ENCODE results near the gene TGFBR2. TPM values are rescaled to one million over a fixed set of nuclear protein-coding genes. Genes with fewer than 3 reads are reported as not detected.

Gene TGFBR2
- total and polyA plus RNA-seq, 10 of the 15 experiments (the other 5 are each of a cell fraction or from before 2014, with no cell fraction given), result 0.02 to 0.98 (median 0.18) TPM; not detected in 1

- H3K27ac ChIP-seq (ENCODE audit: control insufficient read depth, insufficient read depth), result no peak overlapping the region
- DNase-seq (ENCODE audit: low read depth, low spot score) (no peak), FAIRE-seq (no peak), ATAC-seq (peak; percentile 31)
- in situ Hi-C loops (cut with MboI), result no loop called here
- no peaks in the 10 kb centered on the region for H3K9me3 ChIP-seq (replicated peaks; ENCODE audit: control insufficient read depth, insufficient read depth, low read length)
- no peak overlapping the region for H3K4me2 ChIP-seq (ENCODE audit: control insufficient read depth, insufficient read depth)
- ChIA-PET RAD21 (ENCODE audit: unreplicated experiment) (no interaction called here), POLR2A (no interaction called here), CTCF (interaction anchor here (1.0 kb wide), 1 partner anchor 91 kb away, joined by 3 read pairs; no protein-coding TSS in a partner anchor), SMC1A (ENCODE audit: uncharacterized antibody, unreplicated experiment) (interaction anchor here (1.6 kb wide), 1 partner anchor 129 kb away, joined by 5 read pairs; no protein-coding TSS in a partner anchor)
- no peak overlapping the region for H3K9ac ChIP-seq (ENCODE audit: control insufficient read depth, insufficient read depth, low read length)
- peaks cover 0 to 13% of the 10 kb centered on the region in 2 experiments; a peak in 3 of 4 replicates for H3K27me3 ChIP-seq (replicated peaks in 1 of 2; ENCODE audit: control insufficient read depth in 2 of 2, insufficient read depth in 2 of 2, low read length in 1 of 2)
- BruUV-seq (replicated peaks), result no TSS peak
- intact Hi-C loops (cut with micrococcal nuclease; ENCODE audit: unreplicated experiment), result no loop called here
- WGBS (ENCODE audit: insufficient coverage, insufficient replicate concordance, low lambda C conversion rate, missing lambda C conversion rate), result 47% methylated on average over 4 of the region's 4 CpGs
- H3K4me3 ChIP-seq, result no peak overlapping the region
- no peaks in the 10 kb centered on the region for H4K20me1 ChIP-seq (ENCODE audit: control insufficient read depth, insufficient read depth)
- no peaks in the 10 kb centered on the region for H3K79me2 ChIP-seq (ENCODE audit: control insufficient read depth, insufficient read depth, low read length)
- no peaks in the 10 kb centered on the region for H3K36me3 ChIP-seq (ENCODE audit: control insufficient read depth in 2 of 2, insufficient read depth in 2 of 2, low read length in 1 of 2)
- no peaks in the 10 kb centered on the region; the same call in 1 of the 2 replicates for H3K4me1 ChIP-seq (ENCODE audit: control insufficient read depth, insufficient read depth, low read length)
- no peak overlapping the region for H2AFZ ChIP-seq (ENCODE audit: control insufficient read depth, low read depth, low read length)
- TF ChIP-seq BHLHE40 (IDR thresholded peaks at IDR 0.05; ENCODE audit: borderline replicate concordance in 1 of 2, low read depth in 2 of 2, low read length in 1 of 2) (no peak), ZNF207 (IDR thresholded peaks at IDR 0.05; ENCODE audit: borderline replicate concordance) (no peak), NR2C2 (IDR thresholded peaks at IDR 0.05; ENCODE audit: borderline replicate concordance, control insufficient read depth, insufficient read length, low read depth) (no peak), ZNF687 (IDR thresholded peaks at IDR 0.05) (no peak), NFXL1 (IDR thresholded peaks at IDR 0.05; ENCODE audit: borderline replicate concordance) (no peak), PBX3 (IDR thresholded peaks at IDR 0.05; ENCODE audit: insufficient replicate concordance, low read depth, low read length) (no peak), SP1 (IDR thresholded peaks at IDR 0.05; ENCODE audit: low read depth, low read length) (no peak), SPI1 (IDR thresholded peaks at IDR 0.05; ENCODE audit: borderline replicate concordance, insufficient read depth, low read depth, low read length) (no peak), E4F1 (IDR thresholded peaks at IDR 0.05; ENCODE audit: borderline replicate concordance, partially characterized antibody) (no peak), RELA (IDR thresholded peaks at IDR 0.05; ENCODE audit: borderline replicate concordance, partially characterized antibody) (no peak), ETV6 (conservative IDR thresholded peaks at IDR 0.05 in 1 of 2, IDR thresholded peaks at IDR 0.05 in 1 of 2; ENCODE audit: borderline replicate concordance in 1 of 2, low read depth in 1 of 2) (no peak), MYB (IDR thresholded peaks at IDR 0.05; ENCODE audit: borderline replicate concordance, low read depth, low read length) (peak; percentile 70; the same call in 1 of the 2 replicates), PAX8 (IDR thresholded peaks at IDR 0.05) (no peak), EP300 (IDR thresholded peaks at IDR 0.05; ENCODE audit: borderline replicate concordance in 1 of 2, control insufficient read depth in 1 of 2, low read depth in 2 of 2, low read length in 2 of 2) (peak in 1 of 2 experiments; percentile 61; a peak in 1 of 4 replicates), STAT1 (conservative IDR thresholded peaks at IDR 0.05) (no peak), RFX5 (IDR thresholded peaks at IDR 0.05; ENCODE audit: low read depth, low read length) (no peak)
Measured at GRCh38 chr3:30602946-30603345, 3.5 kb upstream of the TGFBR2 start.
